ENCODE data around the gene ZNF664. TPM values are rescaled to one million over a fixed set of nuclear protein-coding genes. Genes with fewer than 3 reads are reported as not detected.
A peak's percentile ranks its signal among the peaks of the same experiment; 100 is the strongest.

The ZNF664 gene
- total RNA-seq, 1 donor from 2014 or later = 198 TPM

DNA sequence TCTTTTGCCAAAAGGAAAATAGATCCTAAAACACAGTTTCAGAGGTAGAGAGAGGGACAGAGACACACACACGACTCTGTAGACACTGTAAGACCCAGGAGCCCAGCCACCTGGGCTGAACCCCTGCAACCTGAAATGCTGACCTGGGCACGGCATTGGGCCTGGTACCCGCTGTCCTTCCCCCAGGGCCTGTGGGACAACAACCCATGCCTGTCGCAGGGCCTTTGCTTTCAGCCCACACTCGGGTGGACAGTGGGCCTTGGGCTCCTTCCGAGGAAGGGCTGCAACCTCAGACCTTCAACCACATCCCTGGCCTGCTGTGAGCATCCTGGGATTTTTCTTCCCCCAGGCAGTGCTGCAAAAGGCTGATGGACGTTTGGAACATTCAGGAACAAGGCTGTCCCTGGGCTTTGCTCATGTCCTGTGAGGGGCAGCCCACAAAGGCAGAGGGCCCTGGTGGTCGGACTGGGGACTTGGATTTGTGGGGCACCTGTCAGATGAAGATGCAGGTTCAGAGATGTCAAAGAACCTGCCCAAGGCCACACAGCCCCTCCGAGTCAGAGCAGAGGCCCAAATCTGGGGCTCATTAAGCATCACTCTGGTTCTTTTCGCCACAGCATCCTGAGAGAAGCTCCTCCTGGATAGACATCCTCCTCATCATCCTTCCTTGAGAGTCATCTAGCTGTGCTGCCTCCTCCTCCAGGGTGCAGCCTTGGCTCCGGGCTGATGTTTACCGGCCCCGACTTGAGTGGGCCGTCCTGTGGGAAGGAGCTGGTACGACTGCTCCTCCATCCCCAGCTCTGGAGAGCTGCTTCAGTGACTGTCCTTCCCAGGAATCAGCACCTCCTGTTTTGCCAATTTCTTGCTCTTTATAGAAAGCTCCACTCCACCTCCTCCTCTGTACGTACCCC lies 33.0 kb upstream of the ZNF664 start:
- Mint-ChIP-seq H3K9me3 (ENCODE audit: low read depth) (no peaks in the 10 kb centered on the region), H3K36me3 (ENCODE audit: insufficient read depth) (peaks cover 38% of the 10 kb centered on the region), H3K27ac (peak overlapping the region; percentile 45), H3K4me3 (ENCODE audit: low read depth) (no peak overlapping the region), H3K27me3 (no peaks in the 10 kb centered on the region), H3K4me1 (ENCODE audit: low read depth) (no peaks in the 10 kb centered on the region)
- TF ChIP-seq, protein P1, sequence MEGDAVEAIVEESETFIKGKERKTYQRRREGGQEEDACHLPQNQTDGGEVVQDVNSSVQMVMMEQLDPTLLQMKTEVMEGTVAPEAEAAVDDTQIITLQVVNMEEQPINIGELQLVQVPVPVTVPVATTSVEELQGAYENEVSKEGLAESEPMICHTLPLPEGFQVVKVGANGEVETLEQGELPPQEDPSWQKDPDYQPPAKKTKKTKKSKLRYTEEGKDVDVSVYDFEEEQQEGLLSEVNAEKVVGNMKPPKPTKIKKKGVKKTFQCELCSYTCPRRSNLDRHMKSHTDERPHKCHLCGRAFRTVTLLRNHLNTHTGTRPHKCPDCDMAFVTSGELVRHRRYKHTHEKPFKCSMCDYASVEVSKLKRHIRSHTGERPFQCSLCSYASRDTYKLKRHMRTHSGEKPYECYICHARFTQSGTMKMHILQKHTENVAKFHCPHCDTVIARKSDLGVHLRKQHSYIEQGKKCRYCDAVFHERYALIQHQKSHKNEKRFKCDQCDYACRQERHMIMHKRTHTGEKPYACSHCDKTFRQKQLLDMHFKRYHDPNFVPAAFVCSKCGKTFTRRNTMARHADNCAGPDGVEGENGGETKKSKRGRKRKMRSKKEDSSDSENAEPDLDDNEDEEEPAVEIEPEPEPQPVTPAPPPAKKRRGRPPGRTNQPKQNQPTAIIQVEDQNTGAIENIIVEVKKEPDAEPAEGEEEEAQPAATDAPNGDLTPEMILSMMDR (IDR thresholded peaks at IDR 0.05; ENCODE audit: unreplicated experiment) = no peak
- DNase-seq (ENCODE audit: low spot score, unreplicated experiment) = no peak

GRCh38 chr12:123940627-123940966 lies 32.4 kb upstream of the ZNF664 start:
- Mint-ChIP-seq H3K36me3 (ENCODE audit: insufficient read depth) (peaks cover 38% of the 10 kb centered on the region), H3K27me3 (no peaks in the 10 kb centered on the region), H3K4me1 (ENCODE audit: low read depth) (no peaks in the 10 kb centered on the region), H3K4me3 (ENCODE audit: low read depth) (no peak overlapping the region), H3K27ac (peak overlapping the region; percentile 45), H3K9me3 (ENCODE audit: low read depth) (no peaks in the 10 kb centered on the region)
- no peak for DNase-seq (ENCODE audit: low spot score, unreplicated experiment)
- TF ChIP-seq, protein P1 (IDR thresholded peaks at IDR 0.05; ENCODE audit: unreplicated experiment) = no peak

DNA sequence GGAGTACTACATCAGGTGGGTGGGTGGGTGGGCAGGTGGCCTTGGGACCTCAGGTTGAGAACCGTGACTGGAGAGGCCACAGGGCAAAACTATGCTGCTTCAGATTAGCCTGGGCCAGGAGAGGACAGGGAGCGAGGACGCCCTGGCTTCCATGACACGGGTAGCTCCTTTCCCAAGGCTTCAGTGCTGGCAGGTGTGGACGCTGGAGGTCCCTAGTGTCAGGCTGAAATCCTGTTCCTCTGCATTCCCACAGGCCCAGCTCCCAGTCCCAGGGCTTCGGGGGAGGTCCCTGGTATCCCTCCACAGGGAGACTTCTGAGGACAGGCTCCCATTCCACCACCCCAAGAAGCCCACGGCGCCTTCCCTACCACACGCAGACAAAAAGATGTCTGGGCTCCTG lies 32.0 kb upstream of the ZNF664 start:
- Mint-ChIP-seq H3K27me3 (no peaks in the 10 kb centered on the region), H3K36me3 (ENCODE audit: insufficient read depth) (peaks cover 41% of the 10 kb centered on the region), H3K9me3 (ENCODE audit: low read depth) (no peaks in the 10 kb centered on the region), H3K4me1 (ENCODE audit: low read depth) (no peaks in the 10 kb centered on the region), H3K27ac (no peak overlapping the region), H3K4me3 (ENCODE audit: low read depth) (no peak overlapping the region)
- TF ChIP-seq, protein P1 (IDR thresholded peaks at IDR 0.05; ENCODE audit: unreplicated experiment) = no peak
- no peak for DNase-seq (ENCODE audit: low spot score, unreplicated experiment)

DNA sequence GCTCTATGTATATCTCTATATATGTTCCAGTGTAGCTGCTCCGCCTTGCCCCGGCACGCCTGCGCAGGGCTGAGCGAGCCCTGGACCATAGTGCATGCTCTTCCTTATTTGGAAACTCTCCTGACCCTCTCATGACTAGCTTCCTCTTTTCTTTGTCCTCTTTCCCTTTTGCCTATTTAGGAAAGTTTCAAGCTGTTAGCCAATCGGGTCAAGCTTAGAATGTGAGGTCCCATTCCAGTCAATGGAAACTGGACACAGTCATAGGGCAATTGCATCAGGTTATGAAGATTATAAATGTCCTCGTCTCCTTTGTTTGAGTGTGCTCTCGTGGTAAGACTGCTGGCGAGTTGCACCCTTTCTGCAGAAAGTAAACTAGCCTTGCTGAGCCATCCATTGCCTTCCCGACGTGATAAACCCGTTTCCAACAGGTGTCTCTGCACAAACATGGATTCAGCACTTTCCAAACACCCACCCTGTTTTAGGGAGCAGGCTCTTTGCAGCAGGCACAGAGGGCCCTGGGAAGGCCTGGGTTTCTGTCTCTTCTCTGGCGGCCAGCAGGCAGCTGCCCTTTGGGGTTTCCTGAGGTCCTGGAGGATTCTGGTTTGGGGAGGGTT lies 31.3 kb upstream of the ZNF664 start:
- no peak overlapping the region for H3K27ac Mint-ChIP-seq
- no peaks in the 10 kb centered on the region for H3K4me1 Mint-ChIP-seq (ENCODE audit: low read depth)
- H3K9me3 Mint-ChIP-seq (ENCODE audit: low read depth) = no peaks in the 10 kb centered on the region
- peaks cover 37% of the 10 kb centered on the region for H3K36me3 Mint-ChIP-seq (ENCODE audit: insufficient read depth)
- DNase-seq (ENCODE audit: low spot score, unreplicated experiment) = no peak
- H3K4me3 Mint-ChIP-seq (ENCODE audit: low read depth) = no peak overlapping the region
- H3K27me3 Mint-ChIP-seq = no peaks in the 10 kb centered on the region
- TF ChIP-seq, protein P1 (IDR thresholded peaks at IDR 0.05; ENCODE audit: unreplicated experiment) = no peak

GRCh38 chr12:123942238-123942653 lies 30.8 kb upstream of the ZNF664 start:
- Mint-ChIP-seq H3K27me3 (no peaks in the 10 kb centered on the region), H3K36me3 (ENCODE audit: insufficient read depth) (peaks cover 36% of the 10 kb centered on the region), H3K27ac (no peak overlapping the region), H3K9me3 (ENCODE audit: low read depth) (no peaks in the 10 kb centered on the region), H3K4me1 (ENCODE audit: low read depth) (no peaks in the 10 kb centered on the region), H3K4me3 (ENCODE audit: low read depth) (no peak overlapping the region)
- no peak for DNase-seq (ENCODE audit: low spot score, unreplicated experiment)
- TF ChIP-seq, protein P1 (IDR thresholded peaks at IDR 0.05; ENCODE audit: unreplicated experiment) = no peak
